DND-41 (cell line): ENCODE measurements around the gene ZNF283.

ENCODE experiments used
- CTCF ChIP-seq: IDR thresholded peaks from 2 replicates; pipeline ENCODE4 v1.5.1; 2012; ENCODE audit warnings: borderline replicate concordance, low read length, moderate library complexity, mild to moderate bottlenecking; ENCODE audit not compliant: poor library complexity, severe bottlenecking; ENCODE audit errors: extremely low read depth
- EZH2 ChIP-seq: IDR thresholded peaks from 3 replicates; pipeline ENCODE4 v1.6.1; 2012; ENCODE audit warnings: borderline replicate concordance, low read depth, mild to moderate bottlenecking, moderate library complexity, low read length, inconsistent platforms; ENCODE audit not compliant: severe bottlenecking

- no peak for TF ChIP-seq CTCF
- no peak for TF ChIP-seq EZH2
Measured at GRCh38 chr19:43872547-43873336, 45.6 kb downstream of the ZNF283 start.
